ENCODE results near the gene BCL11B.

The BCL11B gene

GRCh38 chr14:99173506-99173905 is 98.5 kb downstream of the BCL11B start:
- no peak overlapping the region for H3K9ac ChIP-seq (ENCODE audit: low read length)
- no peaks in the 10 kb centered on the region for H3K79me2 ChIP-seq (ENCODE audit: insufficient read depth, low read length)
- no peaks in the 10 kb centered on the region for H3K27me3 ChIP-seq (ENCODE audit: low read length)
- no peaks in the 10 kb centered on the region for H3K36me3 ChIP-seq (ENCODE audit: low read length)
- H3K4me3 ChIP-seq (ENCODE audit: insufficient read depth, low read length, poor library complexity, severe bottlenecking): no peak overlapping the region
- H4K20me1 ChIP-seq (ENCODE audit: low read depth, low read length): no peaks in the 10 kb centered on the region
- no peak overlapping the region for H2AFZ ChIP-seq (ENCODE audit: low read depth, low read length, severe bottlenecking)
- no peak for TF ChIP-seq EZH2phosphoT487 (conservative IDR thresholded peaks at IDR 0.05; ENCODE audit: low read length)
- TF ChIP-seq, protein P1, sequence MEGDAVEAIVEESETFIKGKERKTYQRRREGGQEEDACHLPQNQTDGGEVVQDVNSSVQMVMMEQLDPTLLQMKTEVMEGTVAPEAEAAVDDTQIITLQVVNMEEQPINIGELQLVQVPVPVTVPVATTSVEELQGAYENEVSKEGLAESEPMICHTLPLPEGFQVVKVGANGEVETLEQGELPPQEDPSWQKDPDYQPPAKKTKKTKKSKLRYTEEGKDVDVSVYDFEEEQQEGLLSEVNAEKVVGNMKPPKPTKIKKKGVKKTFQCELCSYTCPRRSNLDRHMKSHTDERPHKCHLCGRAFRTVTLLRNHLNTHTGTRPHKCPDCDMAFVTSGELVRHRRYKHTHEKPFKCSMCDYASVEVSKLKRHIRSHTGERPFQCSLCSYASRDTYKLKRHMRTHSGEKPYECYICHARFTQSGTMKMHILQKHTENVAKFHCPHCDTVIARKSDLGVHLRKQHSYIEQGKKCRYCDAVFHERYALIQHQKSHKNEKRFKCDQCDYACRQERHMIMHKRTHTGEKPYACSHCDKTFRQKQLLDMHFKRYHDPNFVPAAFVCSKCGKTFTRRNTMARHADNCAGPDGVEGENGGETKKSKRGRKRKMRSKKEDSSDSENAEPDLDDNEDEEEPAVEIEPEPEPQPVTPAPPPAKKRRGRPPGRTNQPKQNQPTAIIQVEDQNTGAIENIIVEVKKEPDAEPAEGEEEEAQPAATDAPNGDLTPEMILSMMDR (IDR thresholded peaks at IDR 0.05; ENCODE audit: insufficient read depth, low read length, poor library complexity, severe bottlenecking): no peak
- no peaks in the 10 kb centered on the region for H3K9me2 ChIP-seq (replicated peaks; ENCODE audit: insufficient read depth, low read length)
- no peaks in the 10 kb centered on the region for H3K9me3 ChIP-seq (ENCODE audit: insufficient read depth, low read length)
- H3F3A ChIP-seq (ENCODE audit: insufficient read depth): no peaks in the 10 kb centered on the region
- H3K27ac ChIP-seq (ENCODE audit: low read depth, low read length): no peak overlapping the region
- H3K4me2 ChIP-seq (ENCODE audit: low read depth, low read length, poor library complexity, severe bottlenecking): no peak overlapping the region

DNA sequence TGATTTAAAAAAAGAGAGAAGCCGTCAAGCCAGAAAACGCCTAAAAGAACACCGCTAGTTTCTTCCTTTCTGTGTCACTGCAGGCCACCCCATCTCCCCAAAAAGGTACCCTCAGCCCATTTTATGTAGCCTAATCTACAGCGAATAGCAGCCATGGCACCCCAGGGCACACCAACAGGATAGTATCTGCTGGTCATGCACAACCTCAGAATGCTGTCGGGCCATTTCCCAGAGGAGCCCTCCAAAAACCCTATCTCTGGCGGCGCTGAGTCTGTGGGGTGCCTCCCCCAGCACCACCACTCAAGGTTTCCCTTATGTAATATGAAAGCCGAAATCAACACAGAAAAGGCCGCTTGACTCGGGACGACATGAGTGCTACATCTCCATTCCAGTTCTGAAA is 98.9 kb downstream of the BCL11B start:
- Histone ChIP-seq H3K4me3 (ENCODE audit: insufficient read depth, low read length, poor library complexity, severe bottlenecking) (no peak overlapping the region), H4K20me1 (ENCODE audit: low read depth, low read length) (no peaks in the 10 kb centered on the region), H3K27ac (ENCODE audit: low read depth, low read length) (no peak overlapping the region), H3K4me2 (ENCODE audit: low read depth, low read length, poor library complexity, severe bottlenecking) (no peak overlapping the region), H3K36me3 (ENCODE audit: low read length) (no peaks in the 10 kb centered on the region), H3K9me3 (ENCODE audit: insufficient read depth, low read length) (no peaks in the 10 kb centered on the region), H3K27me3 (ENCODE audit: low read length) (no peaks in the 10 kb centered on the region), H3K9ac (ENCODE audit: low read length) (no peak overlapping the region), H3K79me2 (ENCODE audit: insufficient read depth, low read length) (no peaks in the 10 kb centered on the region), H2AFZ (ENCODE audit: low read depth, low read length, severe bottlenecking) (no peak overlapping the region), H3F3A (ENCODE audit: insufficient read depth) (no peaks in the 10 kb centered on the region), H3K9me2 (replicated peaks; ENCODE audit: insufficient read depth, low read length) (no peaks in the 10 kb centered on the region)
- TF ChIP-seq, protein P1 (IDR thresholded peaks at IDR 0.05; ENCODE audit: insufficient read depth, low read length, poor library complexity, severe bottlenecking): no peak
- TF ChIP-seq EZH2phosphoT487 (conservative IDR thresholded peaks at IDR 0.05; ENCODE audit: low read length): no peak

- Histone ChIP-seq H2AFZ (ENCODE audit: low read depth, low read length, severe bottlenecking) (no peak overlapping the region), H3K9me2 (replicated peaks; ENCODE audit: insufficient read depth, low read length) (no peaks in the 10 kb centered on the region), H3K9me3 (ENCODE audit: insufficient read depth, low read length) (no peaks in the 10 kb centered on the region), H3K36me3 (ENCODE audit: low read length) (no peaks in the 10 kb centered on the region), H3K27me3 (ENCODE audit: low read length) (no peaks in the 10 kb centered on the region), H3K27ac (ENCODE audit: low read depth, low read length) (no peak overlapping the region), H3K4me3 (ENCODE audit: insufficient read depth, low read length, poor library complexity, severe bottlenecking) (no peak overlapping the region), H3F3A (ENCODE audit: insufficient read depth) (no peaks in the 10 kb centered on the region), H4K20me1 (ENCODE audit: low read depth, low read length) (no peaks in the 10 kb centered on the region), H3K9ac (ENCODE audit: low read length) (no peak overlapping the region), H3K79me2 (ENCODE audit: insufficient read depth, low read length) (no peaks in the 10 kb centered on the region), H3K4me2 (ENCODE audit: low read depth, low read length, poor library complexity, severe bottlenecking) (no peak overlapping the region)
- TF ChIP-seq, protein P1 (IDR thresholded peaks at IDR 0.05; ENCODE audit: insufficient read depth, low read length, poor library complexity, severe bottlenecking): no peak
- TF ChIP-seq EZH2phosphoT487 (conservative IDR thresholded peaks at IDR 0.05; ENCODE audit: low read length): no peak
Observed at GRCh38 chr14:99171396-99171795, 100.6 kb downstream of the BCL11B start.

Measured in SU-DHL-6 (cell line).